ENCODE data around the gene EXOC4. TPM values are rescaled to one million over a fixed set of nuclear protein-coding genes. Genes with fewer than 3 reads are reported as not detected.

EXOC4 gene
- total and polyA plus RNA-seq, 2 donors (not counting 3 experiments of a cell fraction or from before 2014, with no cell fraction given) = 20.3 to 73.1 TPM

- intact Hi-C loops (cut with micrococcal nuclease) = no loop called here
- no peaks in the 10 kb centered on the region for H3K9me3 ChIP-seq (replicated peaks; ENCODE audit: control insufficient read depth, insufficient read depth, low read length)
- no peaks in the 10 kb centered on the region for H3K36me3 ChIP-seq (ENCODE audit: control insufficient read depth in 2 of 2, extremely low read depth in 1 of 2, insufficient read depth in 2 of 2, low read length in 2 of 2)
- dilution Hi-C loops (cut with MboI; ENCODE audit: extremely low pct_ligation_motif_present, low sequenced_read_pairs) = no loop called here
- H3K4me3 ChIP-seq (replicated peaks in 1 of 3; ENCODE audit: insufficient read depth in 1 of 3, low read depth in 1 of 3, low read length in 3 of 3) = no peak overlapping the region
- no TSS peak for BruUV-seq (replicated peaks)
- H3K4me1 ChIP-seq (ENCODE audit: control insufficient read depth, extremely low read depth, insufficient read depth, low read length) = no peaks in the 10 kb centered on the region
- H4K20me1 ChIP-seq (replicated peaks; ENCODE audit: control insufficient read depth, extremely low read depth, insufficient read depth, low read length) = no peaks in the 10 kb centered on the region
- TF ChIP-seq MYC (IDR thresholded peaks at IDR 0.05; ENCODE audit: low read depth, low read length) (no peak), GATA2 (IDR thresholded peaks at IDR 0.05; ENCODE audit: insufficient read depth, insufficient read length, low read depth, low read length) (no peak), JUN (IDR thresholded peaks at IDR 0.05; ENCODE audit: borderline replicate concordance, insufficient read depth, insufficient read length, low read depth) (no peak), FOS (IDR thresholded peaks at IDR 0.05; ENCODE audit: borderline replicate concordance, insufficient read depth, low read length) (no peak), POLR2AphosphoS5 (IDR thresholded peaks at IDR 0.05; ENCODE audit: insufficient read depth, low read depth, low read length) (no peak), MAX (IDR thresholded peaks at IDR 0.05; ENCODE audit: insufficient read depth, insufficient read length) (no peak), EZH2 (IDR thresholded peaks at IDR 0.05; ENCODE audit: borderline replicate concordance, low read depth, low read length, severe bottlenecking) (no peak), POLR2A (IDR thresholded peaks at IDR 0.05; ENCODE audit: low read depth, low read length) (no peak), CTCF (IDR thresholded peaks at IDR 0.05; ENCODE audit: extremely low read depth in 1 of 2, insufficient read depth in 1 of 2, low read depth in 1 of 2, low read length in 2 of 2) (no peak)
- no peak overlapping the region for H3K4me2 ChIP-seq (ENCODE audit: insufficient read depth, low read length)
- no peak overlapping the region for H2AFZ ChIP-seq (ENCODE audit: low read depth, low read length)
- ChIA-PET POLR2A (no interaction called here), CTCF (no interaction called here)
- no peak for DNase-seq (ENCODE audit: low read depth, low spot score)
- H3K27me3 ChIP-seq (ENCODE audit: control insufficient read depth in 2 of 2, insufficient read depth in 2 of 2, low read length in 2 of 2) = no peaks in the 10 kb centered on the region
- no peak for FAIRE-seq
- H3K9ac ChIP-seq (replicated peaks; ENCODE audit: extremely low read depth, insufficient read depth, low read length) = no peak overlapping the region
- no peak overlapping the region for H3K27ac ChIP-seq (ENCODE audit: insufficient read depth, low read depth, low read length)
- H3K79me2 ChIP-seq (ENCODE audit: control insufficient read depth, insufficient read depth, low read length) = no peaks in the 10 kb centered on the region
- no peaks in the 10 kb centered on the region for H3K9me1 ChIP-seq (replicated peaks; ENCODE audit: control insufficient read depth, extremely low read depth, insufficient read depth, low read length)
Measured at GRCh38 chr7:133536450-133536849, 283.6 kb downstream of the EXOC4 start.
